GM12872 (cell line): Measurements from ENCODE around the gene ALG2.
A peak's percentile ranks its signal among the peaks of the same experiment; 100 is the strongest.

ENCODE experiments used
- CTCF ChIP-seq: IDR thresholded peaks from 3 replicates; pipeline ENCODE4 v1.5.1; 2011; ENCODE audit warnings: low read depth, mild to moderate bottlenecking, low read length, moderate library complexity; ENCODE audit not compliant: insufficient read depth

Gene ALG2

GRCh38 chr9:99261923-99262322 lies 40.2 kb upstream of the ALG2 start:
- no peak for TF ChIP-seq CTCF

DNA sequence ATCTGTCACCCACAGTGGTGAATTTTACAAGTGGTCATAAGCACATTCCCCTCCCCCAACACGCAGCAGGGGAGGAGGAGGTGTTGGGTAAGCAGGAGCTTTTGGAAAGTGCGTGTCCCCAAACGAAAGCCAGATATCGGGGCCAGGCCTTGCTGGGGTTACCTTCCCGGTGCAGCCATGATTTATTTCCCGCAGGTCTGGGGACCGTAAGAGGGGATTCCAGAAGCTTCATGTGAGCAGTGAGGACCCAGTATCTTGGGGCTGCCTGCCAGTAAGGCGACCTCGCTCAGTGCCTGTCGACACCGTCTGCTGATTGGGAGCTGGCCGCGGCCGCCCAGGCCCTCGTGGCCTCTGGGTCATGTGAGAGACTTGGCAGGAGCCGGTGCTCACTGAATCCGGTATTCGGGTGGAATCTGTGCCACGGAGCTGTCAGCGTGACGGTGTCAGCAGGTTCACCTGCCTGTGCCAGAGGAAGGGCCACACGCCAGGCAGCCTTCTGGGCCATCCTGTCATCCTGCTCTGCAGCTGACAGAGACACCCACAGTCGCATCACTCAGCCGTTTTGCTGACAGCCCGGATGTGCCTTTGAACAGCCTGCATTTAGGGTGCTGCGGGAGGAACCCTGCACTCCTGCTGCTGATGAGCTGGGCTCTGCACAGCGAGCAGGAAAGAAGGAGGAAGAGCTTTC lies 37.6 kb upstream of the ALG2 start:
- no peak for TF ChIP-seq CTCF

- no peak for TF ChIP-seq CTCF
Measured at GRCh38 chr9:99257723-99258389, 36.1 kb upstream of the ALG2 start.

- no peak for TF ChIP-seq CTCF
Measured at GRCh38 chr9:99255651-99256050, 33.9 kb upstream of the ALG2 start.

DNA sequence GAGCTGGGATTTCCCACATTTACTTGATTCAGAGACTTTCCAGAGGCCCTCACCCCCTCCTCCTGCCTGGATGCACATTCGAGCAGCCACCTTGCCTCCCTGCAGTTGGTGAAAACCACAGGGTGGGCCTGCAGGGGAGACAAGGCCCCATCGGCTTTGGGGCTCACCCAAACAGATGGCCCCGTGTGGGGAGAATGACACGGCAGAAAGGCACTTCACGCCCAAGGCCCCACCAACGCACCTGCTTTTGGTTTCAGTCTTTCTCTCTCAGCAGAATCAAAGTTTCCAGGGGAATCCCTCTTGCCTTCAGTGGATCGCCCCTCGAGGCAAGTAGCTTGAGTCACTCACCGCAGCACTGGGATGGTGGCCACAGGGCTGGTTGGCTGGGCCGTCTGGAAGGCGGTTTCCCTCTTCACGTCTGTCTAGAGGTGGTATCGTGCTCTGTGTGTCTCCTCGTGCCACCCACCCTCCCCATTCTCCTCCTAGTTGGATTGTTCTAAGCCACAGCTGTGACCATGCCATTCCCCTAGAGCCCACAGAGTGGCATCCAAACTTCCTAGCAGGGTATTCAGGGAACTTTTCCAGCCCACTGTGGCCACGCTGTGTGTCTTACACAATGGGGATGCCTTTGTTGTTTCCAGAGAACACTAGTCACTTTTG lies 32.2 kb upstream of the ALG2 start:
- TF ChIP-seq CTCF = peak; percentile 35; the same call in 2 of the 3 replicates

DNA sequence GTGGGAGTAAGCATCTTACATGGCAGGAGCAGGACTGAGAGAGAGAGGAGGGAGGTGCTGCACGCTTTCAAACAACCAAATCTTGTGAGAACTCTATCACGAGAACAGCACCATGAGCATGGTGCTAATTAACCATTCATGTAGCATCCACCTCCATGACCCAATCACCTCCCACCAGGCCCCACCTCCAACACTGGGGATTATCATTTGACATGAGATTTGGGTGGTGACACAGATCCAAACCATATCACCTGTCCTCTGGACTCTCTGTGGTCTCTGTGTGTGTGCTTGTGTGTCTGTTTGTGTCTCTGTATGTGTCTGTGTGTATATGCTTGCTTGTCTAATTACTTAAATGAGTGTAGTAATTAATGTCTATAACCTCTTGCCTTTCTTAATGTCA lies 31.4 kb upstream of the ALG2 start:
- no peak for TF ChIP-seq CTCF

DNA sequence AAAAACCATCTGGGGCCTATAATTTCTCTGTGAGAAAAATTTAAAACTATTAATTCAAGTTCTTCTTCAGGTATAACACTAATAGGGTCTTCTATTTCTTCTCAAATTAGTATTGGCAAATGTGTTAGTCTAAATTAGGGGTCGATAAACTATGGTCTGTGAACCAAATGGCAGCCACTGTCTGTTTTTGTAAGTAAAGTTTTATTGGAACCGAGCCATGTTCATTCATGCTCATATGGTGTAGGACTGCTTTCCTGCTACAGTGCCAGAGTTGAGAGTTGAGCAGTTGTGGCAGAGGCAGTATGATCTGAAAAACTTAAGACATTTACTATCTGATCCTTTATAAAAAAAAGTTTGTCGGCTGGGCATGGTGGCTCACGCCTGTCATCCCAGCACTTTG lies 29.4 kb upstream of the ALG2 start:
- TF ChIP-seq CTCF = no peak
